ENCODE results near the gene DNAH1.

GRCh38 chr3:52331906-52332305, 15.8 kb downstream of the DNAH1 start:
- TF ChIP-seq CTCF (IDR thresholded peaks at IDR 0.05) (no peak), POLR2A (IDR thresholded peaks at IDR 0.05) (no peak)
